ELF-1 (cell line): ENCODE results near the gene CAPN2.

ENCODE experiments used
- DNase-seq: peaks from one replicate; pipeline ENCODE4 v3.0.0-alpha.2; 2016; ENCODE audit warnings: low read depth, low spot score

The CAPN2 gene

GRCh38 chr1:223712194-223712849 lies at the start of gene CAPN2:
Gene CAPN2, plus strand, starts transcription at chr1:223712539. Its CDS starts 102 bp downstream, at chr1:223712641.
- DNase-seq = peak; percentile 78

- no peak for DNase-seq
Measured at GRCh38 chr1:223662943-223663342, 49.4 kb upstream of the CAPN2 start.

- DNase-seq = no peak
Measured at GRCh38 chr1:223664106-223664505, 48.2 kb upstream of the CAPN2 start.

GRCh38 chr1:223665592-223666312 lies 46.6 kb upstream of the CAPN2 start, which contains the start of gene CAPN8:
Gene CAPN8, minus strand, starts transcription at chr1:223665701. Its CDS starts 55 bp downstream, at chr1:223665646.
- no peak for DNase-seq

GRCh38 chr1:223667484-223668182 lies 44.7 kb upstream of the CAPN2 start:
- DNase-seq = no peak

GRCh38 chr1:223669003-223669795 lies 43.1 kb upstream of the CAPN2 start:
- DNase-seq = no peak

GRCh38 chr1:223670458-223671159 lies 41.7 kb upstream of the CAPN2 start:
- peak; percentile 22 for DNase-seq

GRCh38 chr1:223674119-223674890 lies 38.0 kb upstream of the CAPN2 start:
- peak; percentile 25 for DNase-seq

- DNase-seq = no peak
Measured at GRCh38 chr1:223678841-223679240, 33.5 kb upstream of the CAPN2 start.

GRCh38 chr1:223680188-223680587 lies 32.2 kb upstream of the CAPN2 start:
- no peak for DNase-seq

- no peak for DNase-seq
Measured at GRCh38 chr1:223682502-223682901, 29.8 kb upstream of the CAPN2 start.

GRCh38 chr1:223683586-223684487 lies 28.5 kb upstream of the CAPN2 start:
- peak; percentile 68 for DNase-seq

GRCh38 chr1:223684488-223684792 lies 27.9 kb upstream of the CAPN2 start:
- no peak for DNase-seq

GRCh38 chr1:223691121-223691520 lies 21.2 kb upstream of the CAPN2 start:
- DNase-seq = no peak

- DNase-seq = no peak
Measured at GRCh38 chr1:223695014-223695548, 17.3 kb upstream of the CAPN2 start.

- no peak for DNase-seq
Measured at GRCh38 chr1:223695941-223696340, 16.4 kb upstream of the CAPN2 start.

GRCh38 chr1:223700388-223700918 lies 11.9 kb upstream of the CAPN2 start:
- DNase-seq = no peak

GRCh38 chr1:223700942-223701637 lies 11.2 kb upstream of the CAPN2 start:
- peak; percentile 79 for DNase-seq
